ENCODE results near the gene MROH8.

GRCh38 chr20:37066168-37066567 is 113.2 kb downstream of the MROH8 start:
- TF ChIP-seq POLR2A (IDR thresholded peaks at IDR 0.05; ENCODE audit: low read depth, low read length) (no peak), POLR2AphosphoS5 (IDR thresholded peaks at IDR 0.05; ENCODE audit: low read depth, low read length) (no peak), TAF1 (IDR thresholded peaks at IDR 0.05; ENCODE audit: low read depth, low read length) (no peak), SPI1 (IDR thresholded peaks at IDR 0.05; ENCODE audit: low read depth, low read length) (no peak), PAX5 (IDR thresholded peaks at IDR 0.05; ENCODE audit: insufficient read depth, low read length, severe bottlenecking) (no peak), POU2F2 (IDR thresholded peaks at IDR 0.05; ENCODE audit: low read depth, low read length) (no peak)

Data from GM12891 (cell line).